ENCODE measurements around the gene BTBD2. TPM values are rescaled to one million over a fixed set of nuclear protein-coding genes. Genes with fewer than 3 reads are reported as not detected.

Gene BTBD2
- polyA plus RNA-seq, 3 donors, result 2.8 to 36.0 (median 3.3) TPM

DNA sequence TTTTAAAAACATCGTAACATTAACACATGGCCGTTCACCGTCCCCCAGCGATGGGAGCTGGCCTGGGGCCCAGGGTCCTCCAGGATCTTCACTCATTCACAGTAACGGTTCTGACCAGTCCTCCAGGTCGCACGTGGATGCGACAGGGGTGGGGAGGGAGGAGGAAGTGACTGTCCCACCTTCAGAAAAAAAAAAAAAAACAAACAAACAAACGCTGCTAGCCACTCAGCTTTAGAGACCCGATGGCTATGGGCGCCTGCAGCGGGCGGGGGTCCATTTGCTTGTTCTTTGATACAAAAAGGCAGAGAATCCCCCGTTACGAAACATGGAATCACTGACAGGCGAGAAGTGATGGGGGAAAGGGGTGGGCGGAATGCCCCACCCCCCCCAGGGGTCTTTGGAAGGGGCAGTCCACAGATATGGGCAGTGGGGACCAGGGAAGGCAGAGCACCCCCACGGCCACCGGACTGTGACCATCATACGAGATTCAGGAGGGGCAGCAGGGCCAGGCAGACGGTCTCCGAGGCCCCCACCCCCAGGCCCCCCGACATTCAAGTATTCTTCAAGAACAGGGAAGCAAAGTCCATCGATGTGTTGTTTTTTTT, 22.2 kb upstream of the BTBD2 start:
- Mint-ChIP-seq H3K36me3 (peaks cover 22 to 38% of the 10 kb centered on the region in 2 donors), H3K9me3 (peaks cover 10 to 21% (median 13%) of the 10 kb centered on the region in 7 donors), H3K27ac (peak overlapping the region in 4 of 7 donors; percentile 30 to 53 (median 40)), H3K27me3 (ENCODE audit: low read depth in 3 of 3) (peaks cover 0 to 5% (median 2%) of the 10 kb centered on the region in 3 donors), H3K4me1 (peaks cover 29% of the 10 kb centered on the region), H3K4me3 (no peak overlapping the region)
- TF ChIP-seq, protein P1, sequence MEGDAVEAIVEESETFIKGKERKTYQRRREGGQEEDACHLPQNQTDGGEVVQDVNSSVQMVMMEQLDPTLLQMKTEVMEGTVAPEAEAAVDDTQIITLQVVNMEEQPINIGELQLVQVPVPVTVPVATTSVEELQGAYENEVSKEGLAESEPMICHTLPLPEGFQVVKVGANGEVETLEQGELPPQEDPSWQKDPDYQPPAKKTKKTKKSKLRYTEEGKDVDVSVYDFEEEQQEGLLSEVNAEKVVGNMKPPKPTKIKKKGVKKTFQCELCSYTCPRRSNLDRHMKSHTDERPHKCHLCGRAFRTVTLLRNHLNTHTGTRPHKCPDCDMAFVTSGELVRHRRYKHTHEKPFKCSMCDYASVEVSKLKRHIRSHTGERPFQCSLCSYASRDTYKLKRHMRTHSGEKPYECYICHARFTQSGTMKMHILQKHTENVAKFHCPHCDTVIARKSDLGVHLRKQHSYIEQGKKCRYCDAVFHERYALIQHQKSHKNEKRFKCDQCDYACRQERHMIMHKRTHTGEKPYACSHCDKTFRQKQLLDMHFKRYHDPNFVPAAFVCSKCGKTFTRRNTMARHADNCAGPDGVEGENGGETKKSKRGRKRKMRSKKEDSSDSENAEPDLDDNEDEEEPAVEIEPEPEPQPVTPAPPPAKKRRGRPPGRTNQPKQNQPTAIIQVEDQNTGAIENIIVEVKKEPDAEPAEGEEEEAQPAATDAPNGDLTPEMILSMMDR (IDR thresholded peaks at IDR 0.05), result no peak
- H3K9ac ChIP-seq (ENCODE audit: insufficient read depth, low read length, poor library complexity, severe bottlenecking), result no peak overlapping the region
- WGBS (ENCODE audit: insufficient coverage), result no CpG with 5 or more reads among the region's 24 CpGs
- no peak overlapping the region for H3K4me2 ChIP-seq (replicated peaks; ENCODE audit: extremely low read depth, low read length, poor library complexity, severe bottlenecking)
- no peak for DNase-seq
- intact Hi-C loops (cut with micrococcal nuclease), result no loop called here
- H3K27ac ChIP-seq (ENCODE audit: low read depth in 1 of 2, low read length in 2 of 2), result no peak overlapping the region
- H3K4me3 ChIP-seq (replicated peaks in 1 of 3; ENCODE audit: low read depth in 2 of 3, low read length in 3 of 3), result no peak overlapping the region
- no peak overlapping the region for H2AFZ ChIP-seq (ENCODE audit: insufficient read depth, low read depth, low read length, poor library complexity, severe bottlenecking)
- H4K20me1 ChIP-seq (ENCODE audit: insufficient read depth, low read length), result peaks cover 43% of the 10 kb centered on the region
- H3K9me3 ChIP-seq (replicated peaks in 1 of 2; ENCODE audit: control insufficient read depth in 1 of 2, insufficient read depth in 1 of 2, low read length in 2 of 2), result peaks cover 7 to 16% of the 10 kb centered on the region in 2 donors
- peaks cover 31 to 40% of the 10 kb centered on the region in 2 donors for H3K4me1 ChIP-seq (ENCODE audit: control insufficient read depth in 1 of 2, insufficient read depth in 2 of 2, low read length in 2 of 2)
- H3K36me3 ChIP-seq (replicated peaks in 1 of 2; ENCODE audit: control insufficient read depth in 1 of 2, insufficient read depth in 2 of 2, low read length in 2 of 2), result peaks cover 39 to 43% of the 10 kb centered on the region in 2 donors
- peaks cover 9% of the 10 kb centered on the region for H3K79me2 ChIP-seq (ENCODE audit: insufficient read depth, low read length)
- no peaks in the 10 kb centered on the region for H3K27me3 ChIP-seq (ENCODE audit: control insufficient read depth in 2 of 2, insufficient read depth in 2 of 2, low read length in 2 of 2)

DNA sequence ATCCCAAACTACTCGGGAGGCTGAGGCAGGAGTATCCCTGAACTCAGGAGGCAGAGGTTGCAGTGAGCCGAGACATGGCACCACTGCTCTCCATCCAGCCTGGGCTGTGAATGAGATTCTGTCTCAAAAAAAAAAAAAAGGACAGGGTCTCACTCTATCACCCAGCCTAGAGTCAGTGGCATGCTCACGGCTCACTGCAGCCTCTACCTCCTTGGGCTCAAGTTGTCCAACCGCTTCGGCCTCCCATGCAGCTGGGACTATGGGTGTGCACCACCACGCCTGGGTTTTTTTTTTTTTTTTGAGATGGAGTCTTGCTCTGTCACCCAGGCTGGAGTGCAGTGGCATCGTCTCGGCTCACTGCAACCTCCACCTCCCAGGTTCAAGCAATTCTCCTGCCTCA, 20.9 kb upstream of the BTBD2 start:
- peaks cover 38% of the 10 kb centered on the region for H4K20me1 ChIP-seq (ENCODE audit: insufficient read depth, low read length)
- Mint-ChIP-seq H3K9me3 (peaks cover 10 to 21% (median 14%) of the 10 kb centered on the region in 7 donors), H3K4me1 (peaks cover 37% of the 10 kb centered on the region), H3K4me3 (no peak overlapping the region), H3K36me3 (peaks cover 22 to 32% of the 10 kb centered on the region in 2 donors), H3K27ac (peak overlapping the region in 1 of 7 donors; percentile 12), H3K27me3 (ENCODE audit: low read depth in 3 of 3) (peaks cover 0 to 5% (median 2%) of the 10 kb centered on the region in 3 donors)
- H3K4me3 ChIP-seq (replicated peaks in 1 of 3; ENCODE audit: low read depth in 2 of 3, low read length in 3 of 3), result no peak overlapping the region
- no peaks in the 10 kb centered on the region for H3K27me3 ChIP-seq (ENCODE audit: control insufficient read depth in 2 of 2, insufficient read depth in 2 of 2, low read length in 2 of 2)
- no peak overlapping the region for H2AFZ ChIP-seq (ENCODE audit: insufficient read depth, low read depth, low read length, poor library complexity, severe bottlenecking)
- no peak for DNase-seq
- WGBS (ENCODE audit: insufficient coverage), result 100% methylated on average over 2 of the region's 8 CpGs
- peaks cover 6% of the 10 kb centered on the region for H3K79me2 ChIP-seq (ENCODE audit: insufficient read depth, low read length)
- peaks cover 35 to 37% of the 10 kb centered on the region in 2 donors for H3K36me3 ChIP-seq (replicated peaks in 1 of 2; ENCODE audit: control insufficient read depth in 1 of 2, insufficient read depth in 2 of 2, low read length in 2 of 2)
- no peak overlapping the region for H3K4me2 ChIP-seq (replicated peaks; ENCODE audit: extremely low read depth, low read length, poor library complexity, severe bottlenecking)
- no peak overlapping the region for H3K27ac ChIP-seq (ENCODE audit: low read depth in 1 of 2, low read length in 2 of 2)
- TF ChIP-seq, protein P1 (IDR thresholded peaks at IDR 0.05), result no peak
- intact Hi-C loops (cut with micrococcal nuclease), result no loop called here
- no peak overlapping the region for H3K9ac ChIP-seq (ENCODE audit: insufficient read depth, low read length, poor library complexity, severe bottlenecking)
- peaks cover 33 to 43% of the 10 kb centered on the region in 2 donors for H3K4me1 ChIP-seq (ENCODE audit: control insufficient read depth in 1 of 2, insufficient read depth in 2 of 2, low read length in 2 of 2)
- peaks cover 7 to 16% of the 10 kb centered on the region in 2 donors for H3K9me3 ChIP-seq (replicated peaks in 1 of 2; ENCODE audit: control insufficient read depth in 1 of 2, insufficient read depth in 1 of 2, low read length in 2 of 2)
